Lower leg skin (tissue), 3 donors: ENCODE data around the gene AFAP1L2.

Source experiments
- POLR2A ChIP-seq, 2 donors: fragments of 450-650 bp; IDR thresholded peaks; one replicate each; pipeline ENCODE4 v1.6.1; 2016 to 2017; ENCODE audit warnings: antibody characterized with exemption in 2 of 2, mild to moderate bottlenecking in 1 of 2, moderate library complexity in 1 of 2
- TF ChIP-seq, protein P1 (sequence below), 3 donors: fragments of 450-650 bp; IDR thresholded peaks; one replicate each; pipeline ENCODE4 v1.5.1; 2016; ENCODE audit warnings: antibody characterized with exemption in 3 of 3, mild to moderate bottlenecking in 3 of 3, moderate library complexity in 2 of 3

DNA sequence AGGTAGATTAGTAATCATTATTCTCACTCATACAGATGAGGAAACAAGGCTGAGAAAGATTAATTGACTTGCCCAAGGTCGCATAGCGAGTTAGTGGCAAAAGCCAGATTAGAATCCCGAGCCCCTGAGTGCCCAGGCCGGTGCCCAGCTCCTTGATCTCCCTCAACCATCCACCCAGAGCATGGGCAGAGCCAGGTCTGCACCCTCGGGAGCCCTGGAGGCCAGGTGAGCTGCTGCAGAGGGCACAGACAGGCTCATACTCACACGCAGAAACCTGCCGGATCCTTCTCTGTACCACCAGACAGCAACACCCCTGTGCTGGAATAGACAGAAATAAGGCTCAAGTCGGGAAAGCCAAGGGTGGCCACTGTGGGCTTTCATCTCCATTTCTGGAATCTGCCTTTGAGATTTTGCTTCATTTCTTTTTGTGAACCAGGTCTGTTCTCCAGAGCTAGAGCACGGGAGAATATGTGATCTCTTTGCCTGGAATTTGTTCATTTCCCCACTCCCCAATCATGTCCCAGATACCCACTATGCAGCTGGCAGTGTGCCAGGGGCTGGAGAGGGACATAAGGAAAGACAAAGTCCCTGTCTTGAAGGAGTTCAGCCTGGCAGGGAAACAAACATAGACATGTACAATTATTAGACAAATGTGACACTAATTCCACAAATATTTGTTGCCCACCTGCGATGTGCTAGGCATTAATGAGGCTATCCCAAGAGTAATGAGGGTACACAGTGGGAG, 5.5 kb downstream of the AFAP1L2 start:
- TF ChIP-seq POLR2A (IDR thresholded peaks at IDR 0.05) = no peak
- TF ChIP-seq, protein P1, sequence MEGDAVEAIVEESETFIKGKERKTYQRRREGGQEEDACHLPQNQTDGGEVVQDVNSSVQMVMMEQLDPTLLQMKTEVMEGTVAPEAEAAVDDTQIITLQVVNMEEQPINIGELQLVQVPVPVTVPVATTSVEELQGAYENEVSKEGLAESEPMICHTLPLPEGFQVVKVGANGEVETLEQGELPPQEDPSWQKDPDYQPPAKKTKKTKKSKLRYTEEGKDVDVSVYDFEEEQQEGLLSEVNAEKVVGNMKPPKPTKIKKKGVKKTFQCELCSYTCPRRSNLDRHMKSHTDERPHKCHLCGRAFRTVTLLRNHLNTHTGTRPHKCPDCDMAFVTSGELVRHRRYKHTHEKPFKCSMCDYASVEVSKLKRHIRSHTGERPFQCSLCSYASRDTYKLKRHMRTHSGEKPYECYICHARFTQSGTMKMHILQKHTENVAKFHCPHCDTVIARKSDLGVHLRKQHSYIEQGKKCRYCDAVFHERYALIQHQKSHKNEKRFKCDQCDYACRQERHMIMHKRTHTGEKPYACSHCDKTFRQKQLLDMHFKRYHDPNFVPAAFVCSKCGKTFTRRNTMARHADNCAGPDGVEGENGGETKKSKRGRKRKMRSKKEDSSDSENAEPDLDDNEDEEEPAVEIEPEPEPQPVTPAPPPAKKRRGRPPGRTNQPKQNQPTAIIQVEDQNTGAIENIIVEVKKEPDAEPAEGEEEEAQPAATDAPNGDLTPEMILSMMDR (IDR thresholded peaks at IDR 0.05) = no peak
